ENCODE data around the gene CSMD2. TPM values are rescaled to one million over a fixed set of nuclear protein-coding genes. Genes with fewer than 3 reads are reported as not detected.

Gene CSMD2
- total RNA-seq, 2 experiments from 2014 or later = not detected

- DNase-seq (no peak), ATAC-seq (no peak)
- Mint-ChIP-seq H3K4me1 (ENCODE audit: low read depth) (no peaks in the 10 kb centered on the region), H3K4me3 (no peak overlapping the region), H3K9me3 (no peaks in the 10 kb centered on the region), H3K27ac (no peak overlapping the region), H3K36me3 (ENCODE audit: low read depth) (no peaks in the 10 kb centered on the region), H3K27me3 (peaks cover 11% of the 10 kb centered on the region)
- TF ChIP-seq, protein P1, sequence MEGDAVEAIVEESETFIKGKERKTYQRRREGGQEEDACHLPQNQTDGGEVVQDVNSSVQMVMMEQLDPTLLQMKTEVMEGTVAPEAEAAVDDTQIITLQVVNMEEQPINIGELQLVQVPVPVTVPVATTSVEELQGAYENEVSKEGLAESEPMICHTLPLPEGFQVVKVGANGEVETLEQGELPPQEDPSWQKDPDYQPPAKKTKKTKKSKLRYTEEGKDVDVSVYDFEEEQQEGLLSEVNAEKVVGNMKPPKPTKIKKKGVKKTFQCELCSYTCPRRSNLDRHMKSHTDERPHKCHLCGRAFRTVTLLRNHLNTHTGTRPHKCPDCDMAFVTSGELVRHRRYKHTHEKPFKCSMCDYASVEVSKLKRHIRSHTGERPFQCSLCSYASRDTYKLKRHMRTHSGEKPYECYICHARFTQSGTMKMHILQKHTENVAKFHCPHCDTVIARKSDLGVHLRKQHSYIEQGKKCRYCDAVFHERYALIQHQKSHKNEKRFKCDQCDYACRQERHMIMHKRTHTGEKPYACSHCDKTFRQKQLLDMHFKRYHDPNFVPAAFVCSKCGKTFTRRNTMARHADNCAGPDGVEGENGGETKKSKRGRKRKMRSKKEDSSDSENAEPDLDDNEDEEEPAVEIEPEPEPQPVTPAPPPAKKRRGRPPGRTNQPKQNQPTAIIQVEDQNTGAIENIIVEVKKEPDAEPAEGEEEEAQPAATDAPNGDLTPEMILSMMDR (IDR thresholded peaks at IDR 0.05) = no peak
- intact Hi-C loops (cut with micrococcal nuclease) = no loop called here
- POLR2A ChIA-PET = no interaction called here
- CTCF ChIA-PET = interaction anchor here (0.7 kb wide), 1 partner anchor 109 kb away, joined by 3 read pairs; no protein-coding TSS in a partner anchor
These were observed 343.7 kb downstream of the CSMD2 start for GRCh38 chr1:33821291-33821690.

GRCh38 chr1:33820804-33821203, 344.2 kb downstream of the CSMD2 start:
- Mint-ChIP-seq H3K36me3 (ENCODE audit: low read depth) (no peaks in the 10 kb centered on the region), H3K27me3 (peaks cover 11% of the 10 kb centered on the region), H3K4me3 (no peak overlapping the region), H3K4me1 (ENCODE audit: low read depth) (no peaks in the 10 kb centered on the region), H3K9me3 (no peaks in the 10 kb centered on the region), H3K27ac (no peak overlapping the region)
- ChIA-PET CTCF (interaction anchor here (0.7 kb wide), 1 partner anchor 108 kb away, joined by 3 read pairs; no protein-coding TSS in a partner anchor), POLR2A (no interaction called here)
- DNase-seq = no peak
- TF ChIP-seq, protein P1 (IDR thresholded peaks at IDR 0.05) = no peak
- intact Hi-C loops (cut with micrococcal nuclease) = no loop called here
- no peak for ATAC-seq

DNA sequence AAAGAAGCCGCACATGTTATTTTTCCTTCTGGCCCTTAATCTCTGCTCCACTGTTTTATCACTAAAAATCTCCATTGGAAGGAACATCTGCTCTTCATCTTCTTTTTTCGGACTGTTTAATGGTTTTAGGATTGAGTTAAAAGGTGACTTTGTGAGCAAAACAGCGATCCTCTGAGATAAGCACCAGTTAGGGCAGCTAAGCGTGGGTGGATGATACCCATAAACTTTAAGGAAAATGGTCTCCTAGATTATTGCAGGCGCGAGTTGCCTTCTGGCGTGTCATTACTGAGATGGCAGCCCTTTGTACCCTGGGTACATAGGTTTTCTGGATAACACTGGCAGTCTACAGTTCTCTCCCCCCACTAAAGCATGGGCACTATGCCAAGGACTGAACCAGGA, 345.1 kb downstream of the CSMD2 start:
- no peak overlapping the region for H3K4me3 Mint-ChIP-seq
- no peak overlapping the region for H3K27ac Mint-ChIP-seq
- intact Hi-C loops (cut with micrococcal nuclease) = no loop called here
- ChIA-PET POLR2A (no interaction called here), CTCF (no interaction called here)
- ATAC-seq (no peak), DNase-seq (no peak)
- H3K9me3 Mint-ChIP-seq = no peaks in the 10 kb centered on the region
- peaks cover 13% of the 10 kb centered on the region for H3K27me3 Mint-ChIP-seq
- TF ChIP-seq, protein P1 (IDR thresholded peaks at IDR 0.05) = no peak
- no peaks in the 10 kb centered on the region for H3K36me3 Mint-ChIP-seq (ENCODE audit: low read depth)
- H3K4me1 Mint-ChIP-seq (ENCODE audit: low read depth) = no peaks in the 10 kb centered on the region

GRCh38 chr1:33819290-33819912, 345.6 kb downstream of the CSMD2 start:
- CTCF ChIA-PET = no interaction called here
- intact Hi-C loops (cut with micrococcal nuclease) = no loop called here

DNA sequence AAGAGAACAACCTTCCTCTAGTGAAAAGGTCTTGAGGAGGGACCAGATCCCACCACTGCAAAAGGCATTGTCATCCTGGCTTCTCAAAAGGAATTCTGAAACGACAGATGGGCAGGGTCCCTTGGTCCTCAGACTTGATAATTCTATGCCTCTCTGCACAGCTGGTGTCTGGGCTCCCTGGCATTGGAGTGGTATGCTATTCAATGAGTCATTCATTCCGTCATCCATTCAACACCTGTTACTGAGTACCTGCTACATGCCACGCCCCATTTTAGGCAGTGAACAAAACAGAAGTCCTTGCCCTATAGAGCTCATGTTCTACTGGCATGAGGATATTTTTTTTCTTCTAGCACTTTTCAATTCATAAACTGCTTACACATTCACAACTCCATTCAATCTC, 347.0 kb downstream of the CSMD2 start:
- Mint-ChIP-seq H3K4me1 (ENCODE audit: low read depth) (no peaks in the 10 kb centered on the region), H3K4me3 (no peak overlapping the region), H3K9me3 (no peaks in the 10 kb centered on the region), H3K36me3 (ENCODE audit: low read depth) (no peaks in the 10 kb centered on the region), H3K27me3 (peaks cover 21% of the 10 kb centered on the region), H3K27ac (no peak overlapping the region)
- POLR2A ChIA-PET = no interaction called here
- TF ChIP-seq, protein P1 (IDR thresholded peaks at IDR 0.05) = no peak
- intact Hi-C loops (cut with micrococcal nuclease) = no loop called here
- CTCF ChIA-PET = no interaction called here
- ATAC-seq (no peak), DNase-seq (no peak)

More at GRCh38 chr1:33819290-33819912, 345.6 kb downstream of the CSMD2 start:
- Mint-ChIP-seq H3K27ac (no peak overlapping the region), H3K4me1 (ENCODE audit: low read depth) (no peaks in the 10 kb centered on the region), H3K27me3 (peaks cover 17% of the 10 kb centered on the region), H3K9me3 (no peaks in the 10 kb centered on the region), H3K36me3 (ENCODE audit: low read depth) (no peaks in the 10 kb centered on the region), H3K4me3 (no peak overlapping the region)
- ATAC-seq (no peak), DNase-seq (no peak)
- TF ChIP-seq, protein P1 (IDR thresholded peaks at IDR 0.05) = no peak
- POLR2A ChIA-PET = no interaction called here
